Activated T-cell treated with anti-CD3 and anti-CD28 coated beads, Interleukin-2, amount 50 U/mL, for 4 hours (primary cell): ENCODE data around the gene C6orf47. TPM values are rescaled to one million over a fixed set of nuclear protein-coding genes. Genes with fewer than 3 reads are reported as not detected.
A peak's percentile ranks its signal among the peaks of the same experiment; 100 is the strongest.

Experiments used
- ATAC-seq, 2 donors: fragments of 200-7000 bp; cut with Tn5 transposase; one replicate each; pipeline ENCODE4 v1.10.0; 2021
- DNase-seq: peaks from one replicate; pipeline ENCODE4 v3.0.0-alpha.2; 2020
- H3K27me3 Mint-ChIP-seq: one replicate; pipeline ENCODE4 v1.8.0; 2021; ENCODE audit warnings: low read depth, mixed read lengths
- H3K36me3 Mint-ChIP-seq: one replicate; pipeline ENCODE4 v1.8.0; 2022; ENCODE audit warnings: mixed read lengths; ENCODE audit not compliant: insufficient read depth
- H3K4me1 Mint-ChIP-seq: one replicate; pipeline ENCODE4 v1.8.0; 2021; ENCODE audit warnings: low read depth, mixed read lengths
- H3K4me3 Mint-ChIP-seq: one replicate; pipeline ENCODE4 v1.8.0; 2021; ENCODE audit warnings: mild to moderate bottlenecking, moderate library complexity, mixed read lengths
- H3K9me3 Mint-ChIP-seq: one replicate; pipeline ENCODE4 v1.8.0; 2021; ENCODE audit warnings: mixed read lengths
- total RNA-seq, 3 donors: library from RNA; stranded (reverse); gene quantifications; one replicate each; pipeline ENCODE4 v1.2.1, GENCODE V29; 2021

C6orf47 gene
- total RNA-seq, 3 donors from 2014 or later, result 17.1 to 18.3 (median 18.2) TPM

DNA sequence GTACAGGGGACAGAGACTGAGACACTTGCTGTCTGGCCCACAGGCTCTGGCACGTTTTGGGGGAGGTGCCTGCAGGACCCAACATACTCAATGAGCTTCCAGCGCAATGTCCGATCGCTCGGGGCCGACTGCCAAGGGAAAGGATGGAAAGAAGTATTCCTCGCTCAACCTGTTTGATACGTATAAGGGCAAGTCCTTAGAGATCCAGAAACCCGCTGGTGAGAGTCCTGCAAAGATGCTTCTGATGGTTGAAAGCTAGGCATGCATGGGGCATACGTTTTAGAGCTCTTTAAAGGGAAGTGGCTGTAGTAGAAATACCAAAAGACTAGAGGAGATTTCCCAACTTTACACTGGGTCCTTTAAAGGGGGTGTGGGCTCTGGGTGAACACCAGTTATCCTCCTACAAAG lies 37.9 kb downstream of the C6orf47 start:
- Mint-ChIP-seq H3K4me3 (peak overlapping the region; percentile 92), H3K36me3 (peaks cover 43% of the 10 kb centered on the region), H3K4me1 (peaks cover 25% of the 10 kb centered on the region), H3K27me3 (no peaks in the 10 kb centered on the region), H3K9me3 (no peaks in the 10 kb centered on the region)
- ATAC-seq, result no peak
- no peak for DNase-seq

DNA sequence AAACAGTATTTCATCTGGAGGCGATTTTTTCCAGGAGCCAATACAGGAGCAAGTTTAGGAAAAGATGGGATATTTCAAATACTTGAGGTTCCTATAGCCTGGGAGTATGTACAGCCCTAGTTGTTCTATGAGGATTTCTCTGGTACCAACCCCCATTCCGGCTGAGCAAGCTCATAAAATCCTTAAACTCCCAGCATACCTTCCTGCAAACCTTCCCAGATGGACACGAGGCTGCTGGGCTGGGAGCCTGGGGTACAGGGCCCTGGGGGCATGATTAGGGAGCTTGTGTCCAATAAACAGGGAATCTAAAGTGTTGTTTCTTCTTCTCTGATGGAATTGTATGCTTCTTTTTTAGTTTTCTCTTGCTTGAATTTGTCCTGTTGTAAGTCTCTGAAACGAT lies 38.6 kb downstream of the C6orf47 start:
- no peak for ATAC-seq
- H3K9me3 Mint-ChIP-seq, result no peaks in the 10 kb centered on the region
- no peak for DNase-seq
- peaks cover 25% of the 10 kb centered on the region for H3K4me1 Mint-ChIP-seq
- H3K36me3 Mint-ChIP-seq, result peaks cover 36% of the 10 kb centered on the region
- H3K4me3 Mint-ChIP-seq, result peak overlapping the region; percentile 92
- no peaks in the 10 kb centered on the region for H3K27me3 Mint-ChIP-seq

DNA sequence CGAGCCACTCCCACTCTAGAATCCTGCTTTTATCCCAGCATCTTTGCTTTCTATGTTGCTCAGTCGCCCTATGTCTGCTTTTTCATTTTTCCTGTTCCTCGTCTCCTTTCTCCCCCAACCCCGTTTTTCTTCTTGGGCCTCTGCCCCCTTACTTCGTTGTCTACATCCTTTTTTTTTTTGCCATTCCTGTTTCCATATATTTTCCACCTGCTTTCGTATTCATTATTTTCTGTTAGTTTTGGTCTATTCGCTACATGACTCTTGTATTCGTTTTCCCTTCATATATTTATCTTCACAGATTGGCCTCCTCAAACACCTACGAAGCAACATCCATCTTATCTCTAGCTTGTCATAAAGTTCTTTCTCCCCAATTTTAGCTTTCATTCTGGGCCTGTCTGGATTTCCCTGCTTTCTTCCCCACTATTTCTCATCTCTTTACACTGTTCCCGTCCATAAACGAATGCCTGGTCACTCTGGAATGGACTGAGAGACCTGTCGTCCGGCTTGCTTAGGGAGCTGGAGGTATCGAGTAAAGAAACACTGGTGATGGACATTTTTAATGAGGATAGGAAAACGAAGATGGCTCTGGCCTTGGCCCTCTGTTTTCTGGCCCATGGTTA lies 39.1 kb downstream of the C6orf47 start:
- peaks cover 34% of the 10 kb centered on the region for H3K36me3 Mint-ChIP-seq
- H3K4me1 Mint-ChIP-seq, result peaks cover 27% of the 10 kb centered on the region
- ATAC-seq (no peak), DNase-seq (no peak)
- no peaks in the 10 kb centered on the region for H3K27me3 Mint-ChIP-seq
- H3K9me3 Mint-ChIP-seq, result no peaks in the 10 kb centered on the region
- peak overlapping the region; percentile 92 for H3K4me3 Mint-ChIP-seq

DNA sequence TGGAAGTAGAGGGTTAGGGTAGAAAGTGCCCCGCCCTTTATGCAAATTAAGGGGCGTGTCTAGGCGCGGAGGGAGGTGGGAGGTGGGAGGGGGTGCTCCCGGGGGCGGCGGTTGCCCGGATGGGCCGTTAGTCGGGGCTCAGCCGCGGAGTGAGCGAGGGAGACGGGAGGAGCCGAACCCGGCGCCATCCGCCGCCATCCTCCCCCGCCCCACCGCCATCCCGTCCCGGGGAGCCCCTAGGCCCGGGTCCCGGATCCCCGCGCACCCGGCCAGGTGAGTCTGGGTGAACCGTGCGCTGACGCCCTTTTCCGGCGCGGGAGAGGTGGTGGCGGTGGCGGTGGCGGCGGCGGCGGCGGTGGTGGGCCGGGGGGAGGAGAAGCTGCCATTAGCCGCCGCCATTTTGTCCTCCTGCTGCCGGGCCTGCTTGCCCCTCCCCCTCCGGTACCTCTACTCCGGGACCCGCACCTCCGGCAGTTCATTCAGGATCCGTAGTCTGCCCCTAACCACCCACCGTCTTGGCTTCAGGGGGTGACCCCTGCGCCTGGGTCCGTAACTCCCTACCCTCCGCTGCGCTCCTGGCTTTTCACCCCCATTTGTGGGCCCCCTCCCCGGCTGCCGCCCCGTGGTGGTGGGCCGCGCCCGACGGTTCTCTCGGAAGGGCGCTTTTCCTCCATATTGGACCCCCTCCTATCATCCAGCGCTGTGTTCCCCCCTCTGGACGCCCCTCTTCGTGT lies 39.8 kb downstream of the C6orf47 start, which contains the start of gene PRRC2A:
PRRC2A (plus strand) TSS at position 130 of the 734 bp plus-strand sequence. CDS start 2,075 bp downstream, outside the sequence.
- ATAC-seq (peak; percentile 72), DNase-seq (no peak)
- H3K27me3 Mint-ChIP-seq, result no peaks in the 10 kb centered on the region
- H3K36me3 Mint-ChIP-seq, result peaks cover 28% of the 10 kb centered on the region
- no peaks in the 10 kb centered on the region for H3K9me3 Mint-ChIP-seq
- H3K4me3 Mint-ChIP-seq, result peak within 1 kb of the TSS; percentile 92
- peaks cover 34% of the 10 kb centered on the region for H3K4me1 Mint-ChIP-seq

DNA sequence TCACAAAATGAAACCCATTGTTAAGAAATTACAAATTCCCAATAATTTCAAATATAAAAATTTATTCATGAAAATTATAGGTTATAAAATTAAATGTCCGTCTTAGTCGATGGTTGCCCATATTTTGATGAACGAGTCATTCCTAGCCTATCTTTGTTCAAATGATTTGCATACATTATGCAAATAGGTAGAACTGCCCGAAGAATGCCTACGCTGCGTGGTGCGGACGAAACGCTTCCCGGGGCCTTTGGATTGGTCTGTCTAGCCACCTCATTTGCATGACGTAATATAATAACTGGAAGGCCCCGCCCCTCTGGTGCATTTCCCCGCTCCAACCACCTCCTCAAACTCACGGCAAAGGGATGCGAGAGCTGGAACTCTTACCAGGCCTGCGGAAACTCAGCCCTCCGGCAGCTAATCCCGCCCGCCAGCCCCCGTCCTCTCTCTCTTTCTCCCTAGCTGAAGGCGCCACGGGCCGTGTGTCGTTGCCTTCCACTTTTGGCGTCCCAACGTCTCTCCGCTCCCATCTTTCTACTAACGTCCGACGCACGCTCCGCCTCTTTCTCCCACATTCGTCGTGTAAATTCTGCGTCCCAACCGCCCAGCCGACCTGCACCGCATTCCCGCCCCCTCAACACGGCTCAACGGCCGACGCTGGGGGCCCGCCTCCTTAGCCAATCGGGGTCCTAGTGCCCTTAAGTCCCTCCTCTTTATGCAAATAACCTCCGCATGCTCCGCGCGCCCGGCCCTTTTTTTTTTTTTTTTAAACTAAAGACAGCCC lies 40.6 kb downstream of the C6orf47 start:
- Mint-ChIP-seq H3K9me3 (no peaks in the 10 kb centered on the region), H3K4me1 (peaks cover 41% of the 10 kb centered on the region), H3K36me3 (peaks cover 21% of the 10 kb centered on the region), H3K27me3 (no peaks in the 10 kb centered on the region), H3K4me3 (peak overlapping the region; percentile 92)
- peak; percentile 83 for ATAC-seq
- peak; percentile 97 for DNase-seq

DNA sequence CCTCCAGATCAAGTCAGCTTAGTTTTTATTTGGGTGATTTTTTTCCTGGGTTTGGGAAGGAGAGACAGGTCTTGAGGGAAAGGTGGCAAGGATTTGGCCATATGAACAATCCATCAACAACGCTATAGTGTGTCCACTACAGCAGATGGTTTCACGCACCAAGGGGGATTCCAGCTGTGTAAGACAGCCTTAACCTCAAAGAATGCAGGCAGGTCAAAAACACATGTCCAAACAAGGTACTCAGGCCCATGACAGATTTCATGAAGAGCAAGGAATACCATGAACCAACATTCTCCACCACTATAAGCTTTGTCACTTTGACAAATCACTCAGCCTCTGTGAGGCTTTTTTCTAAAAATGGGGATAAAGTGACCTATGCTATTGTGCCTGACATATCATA lies 43.6 kb downstream of the C6orf47 start:
- Mint-ChIP-seq H3K9me3 (no peaks in the 10 kb centered on the region), H3K27me3 (no peaks in the 10 kb centered on the region), H3K4me1 (peaks cover 37% of the 10 kb centered on the region), H3K4me3 (peak overlapping the region; percentile 72), H3K36me3 (peaks cover 7% of the 10 kb centered on the region)
- DNase-seq (no peak), ATAC-seq (no peak)

DNA sequence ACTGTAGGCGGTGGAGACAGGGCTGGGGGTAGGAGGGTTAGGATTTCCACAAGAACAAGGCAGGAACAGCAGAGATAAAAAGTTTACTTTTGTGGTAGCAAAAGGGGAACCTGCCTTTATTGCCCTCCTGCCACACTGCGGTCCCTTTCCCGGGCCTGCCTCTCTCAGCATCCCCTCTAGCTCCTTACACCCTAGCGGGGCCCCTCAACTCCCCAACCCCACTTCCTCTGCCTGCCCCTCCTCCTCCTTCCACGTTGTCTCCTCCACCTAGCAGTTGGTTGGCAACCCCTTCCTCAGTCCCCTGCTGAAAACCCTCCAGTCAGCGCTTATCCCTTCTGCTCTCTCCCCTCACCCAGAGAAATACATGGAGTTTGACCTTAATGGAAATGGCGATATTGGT lies 44.8 kb downstream of the C6orf47 start:
- Mint-ChIP-seq H3K36me3 (no peaks in the 10 kb centered on the region), H3K27me3 (no peaks in the 10 kb centered on the region), H3K9me3 (no peaks in the 10 kb centered on the region), H3K4me3 (peak overlapping the region; percentile 72), H3K4me1 (peaks cover 31% of the 10 kb centered on the region)
- no peak for ATAC-seq
- DNase-seq, result no peak

DNA sequence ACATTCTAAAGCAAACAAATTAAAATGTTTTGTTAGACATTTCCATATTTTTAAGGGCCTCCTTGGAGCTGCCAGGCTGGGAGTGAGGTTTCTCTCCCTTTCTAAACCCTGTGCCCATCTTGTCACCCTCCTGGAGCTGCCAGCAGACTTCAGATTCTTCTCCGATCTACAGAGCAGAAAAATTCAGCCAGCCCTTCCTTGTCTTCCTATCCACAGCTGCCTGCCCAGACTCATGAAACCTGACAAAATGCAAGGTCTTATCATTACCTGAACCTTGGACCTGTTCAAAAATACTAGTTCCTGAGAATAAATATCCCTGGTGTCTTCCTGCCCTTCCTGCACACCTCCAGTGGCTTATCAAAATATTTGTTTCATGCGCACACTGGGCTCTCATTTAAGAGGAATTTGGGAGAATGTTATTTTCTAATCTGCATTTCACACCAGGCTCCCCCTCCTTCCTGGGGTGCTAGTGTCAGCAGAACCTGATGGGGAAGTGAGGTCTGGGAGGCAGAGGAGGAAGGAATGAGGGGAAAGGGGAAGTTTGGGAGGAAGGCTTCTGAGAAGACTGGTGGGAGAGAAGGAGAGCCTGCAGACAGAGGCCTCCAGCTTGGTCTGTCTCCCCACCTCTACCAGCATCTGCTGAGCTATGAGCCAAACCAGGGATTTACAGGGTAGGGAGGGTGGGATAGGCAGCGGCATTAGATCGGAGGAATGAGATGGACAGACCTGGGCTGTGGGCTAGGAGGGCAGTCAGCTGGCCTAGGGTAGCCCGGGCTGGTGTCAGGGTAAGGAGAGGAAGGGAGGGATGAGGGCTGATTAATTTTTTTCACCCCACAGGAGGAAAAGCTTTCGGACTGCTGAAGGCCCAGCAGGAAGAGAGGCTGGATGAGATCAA lies 45.6 kb downstream of the C6orf47 start, which contains the start of gene AIF1:
AIF1 (plus strand) TSS at position 551 of the 895 bp plus-strand sequence; CDS start at position 647, 96 bp downstream.
- Mint-ChIP-seq H3K4me1 (peaks cover 31% of the 10 kb centered on the region), H3K36me3 (no peaks in the 10 kb centered on the region), H3K4me3 (peak within 1 kb of the TSS; percentile 72), H3K9me3 (no peaks in the 10 kb centered on the region), H3K27me3 (no peaks in the 10 kb centered on the region)
- ATAC-seq (no peak), DNase-seq (no peak)

DNA sequence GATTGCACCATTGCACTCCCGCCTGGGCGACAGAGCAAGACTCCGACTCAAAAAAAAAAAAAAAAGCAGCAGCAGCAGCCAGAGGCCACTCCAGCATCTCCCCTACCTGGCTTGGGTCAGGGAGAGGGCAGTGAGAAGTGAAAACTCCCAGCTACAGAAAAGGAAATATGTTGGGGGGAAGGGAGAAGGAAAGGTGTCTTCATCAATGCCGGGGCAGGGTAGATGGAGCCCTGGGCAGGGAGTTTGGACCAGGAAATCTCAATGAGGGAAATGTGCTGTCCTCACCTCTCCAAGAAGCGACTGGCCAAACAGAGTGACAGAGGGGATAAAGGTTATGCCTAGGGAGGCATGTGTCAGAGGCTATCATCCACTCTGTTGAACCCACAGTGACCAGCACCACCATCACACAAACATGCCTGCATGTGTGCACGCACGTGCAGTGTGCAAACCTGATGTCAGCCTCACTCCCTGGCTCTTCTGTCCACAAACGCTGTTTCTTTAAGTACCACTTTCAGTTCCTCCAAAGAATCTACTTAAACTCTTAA lies 46.4 kb downstream of the C6orf47 start:
- H3K36me3 Mint-ChIP-seq, result no peaks in the 10 kb centered on the region
- DNase-seq (no peak), ATAC-seq (no peak)
- H3K4me3 Mint-ChIP-seq, result no peak overlapping the region
- H3K9me3 Mint-ChIP-seq, result no peaks in the 10 kb centered on the region
- no peaks in the 10 kb centered on the region for H3K27me3 Mint-ChIP-seq
- H3K4me1 Mint-ChIP-seq, result peaks cover 28% of the 10 kb centered on the region

DNA sequence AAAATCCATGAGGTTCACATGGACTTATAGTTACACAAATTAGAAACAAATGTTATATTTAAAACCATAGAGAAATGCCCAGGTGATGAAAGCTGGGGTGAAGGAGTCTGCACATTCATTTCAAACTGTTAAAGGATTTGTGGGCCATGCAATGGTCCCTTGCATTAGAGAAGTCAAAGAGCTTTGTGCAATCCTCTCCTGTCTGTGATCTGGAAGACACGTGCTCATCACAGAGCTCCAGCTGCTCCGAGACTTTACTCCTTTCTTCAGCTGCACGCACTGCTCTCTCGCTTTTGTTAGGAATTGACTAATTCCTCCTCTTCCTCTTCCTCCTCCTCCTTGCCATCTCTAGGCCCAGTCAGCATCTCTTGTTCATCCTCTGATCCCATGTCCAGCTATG lies 49.6 kb downstream of the C6orf47 start:
- Mint-ChIP-seq H3K4me1 (peaks cover 17% of the 10 kb centered on the region), H3K36me3 (no peaks in the 10 kb centered on the region), H3K4me3 (no peak overlapping the region), H3K9me3 (no peaks in the 10 kb centered on the region), H3K27me3 (no peaks in the 10 kb centered on the region)
- DNase-seq, result no peak
- ATAC-seq, result no peak

DNA sequence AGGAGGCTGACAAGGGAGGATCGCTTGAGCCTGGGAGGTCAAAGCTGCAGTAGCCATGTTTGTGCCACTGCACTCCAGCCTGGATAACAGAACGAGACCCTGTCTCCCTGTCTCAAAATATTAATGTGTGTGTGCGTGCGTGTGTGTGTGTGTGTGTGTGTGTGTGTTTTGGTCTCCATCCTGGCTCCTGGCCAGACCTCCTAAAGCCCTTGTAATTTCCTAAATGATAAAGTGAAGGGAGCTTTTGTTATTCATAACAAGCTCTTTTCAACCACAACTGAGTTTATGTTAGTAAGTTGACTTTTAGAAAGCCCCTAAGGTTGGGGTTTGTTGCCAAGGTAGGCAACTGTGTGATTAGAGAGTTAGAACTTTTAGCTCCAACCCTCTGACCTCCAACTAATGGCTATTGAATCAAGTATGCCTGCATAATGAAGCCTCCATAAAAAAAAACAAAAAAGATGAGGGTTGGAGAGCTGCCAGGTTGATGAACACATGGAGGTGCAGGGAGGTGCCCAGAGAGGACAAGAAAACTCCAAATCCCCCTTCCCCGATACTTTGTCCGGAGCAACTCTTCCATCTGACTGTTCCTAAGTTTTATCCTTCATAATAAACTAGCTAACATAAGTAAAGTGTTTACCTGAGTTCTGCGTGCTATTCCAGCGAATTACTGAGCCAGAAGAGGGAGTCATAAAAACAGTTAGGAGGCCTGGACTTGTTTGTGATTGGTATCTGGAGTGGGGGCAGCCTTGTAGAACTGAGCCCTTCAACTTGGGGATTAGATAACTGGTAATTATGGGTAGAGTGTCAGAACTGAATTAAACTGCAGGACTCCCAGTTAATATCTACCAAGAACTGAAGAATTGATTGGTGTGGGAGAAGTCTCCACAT lies 50.8 kb downstream of the C6orf47 start:
- Mint-ChIP-seq H3K4me1 (peaks cover 5% of the 10 kb centered on the region), H3K4me3 (no peak overlapping the region), H3K27me3 (no peaks in the 10 kb centered on the region), H3K9me3 (no peaks in the 10 kb centered on the region), H3K36me3 (no peaks in the 10 kb centered on the region)
- ATAC-seq, result no peak
- DNase-seq, result no peak
